Measurements from ENCODE around the gene EML1. TPM values are rescaled to one million over a fixed set of nuclear protein-coding genes. Genes with fewer than 3 reads are reported as not detected.

The EML1 gene
- polyA plus RNA-seq, 1 donor from 2014 or later, result 21.7 TPM

GRCh38 chr14:99773521-99774497 is 19.4 kb upstream of the EML1 start:
- TF ChIP-seq MXI1 (conservative IDR thresholded peaks at IDR 0.05; ENCODE audit: poor library complexity, severe bottlenecking) (no peak), SMC3 (conservative IDR thresholded peaks at IDR 0.05; ENCODE audit: poor library complexity) (no peak), RAD21 (conservative IDR thresholded peaks at IDR 0.05) (no peak), TAF1 (IDR thresholded peaks at IDR 0.05; ENCODE audit: low read depth) (no peak), CTCF (IDR thresholded peaks at IDR 0.05; ENCODE audit: poor library complexity, severe bottlenecking) (no peak), REST (IDR thresholded peaks at IDR 0.05; ENCODE audit: borderline replicate concordance) (no peak), EZH2 (IDR thresholded peaks at IDR 0.05; ENCODE audit: borderline replicate concordance, insufficient read depth, low read length, poor library complexity, severe bottlenecking) (no peak), EP300 (conservative IDR thresholded peaks at IDR 0.05; ENCODE audit: poor library complexity, severe bottlenecking) (no peak), POLR2AphosphoS5 (IDR thresholded peaks at IDR 0.05) (no peak)
- no peak overlapping the region for H3K27ac ChIP-seq (ENCODE audit: low read length)
- no peaks in the 10 kb centered on the region for H3K79me2 ChIP-seq (replicated peaks; ENCODE audit: insufficient read depth, low read length)
- H3K4me2 ChIP-seq (ENCODE audit: low read length), result no peak overlapping the region
- no peak overlapping the region for H3K9ac ChIP-seq (ENCODE audit: low read length)
- H3K27me3 ChIP-seq (ENCODE audit: insufficient read depth, low read depth, low read length), result no peaks in the 10 kb centered on the region
- H3F3A ChIP-seq (ENCODE audit: insufficient read depth, low read length, poor library complexity, severe bottlenecking), result no peaks in the 10 kb centered on the region
- H3K9me2 ChIP-seq (ENCODE audit: insufficient read depth, low read length), result no peaks in the 10 kb centered on the region
- H3K9me3 ChIP-seq (ENCODE audit: low read length), result no peaks in the 10 kb centered on the region
- peak overlapping the region; percentile 40 for H2AFZ ChIP-seq (ENCODE audit: low read depth, low read length)
- H3K36me3 ChIP-seq (ENCODE audit: insufficient read depth, low read length), result no peaks in the 10 kb centered on the region
- H3K4me3 ChIP-seq (ENCODE audit: low read length), result no peak overlapping the region
- no peaks in the 10 kb centered on the region for H4K20me1 ChIP-seq (ENCODE audit: insufficient read depth)

- no peak overlapping the region for H3K4me2 ChIP-seq (ENCODE audit: low read length)
- H3F3A ChIP-seq (ENCODE audit: insufficient read depth, low read length, poor library complexity, severe bottlenecking), result no peaks in the 10 kb centered on the region
- TF ChIP-seq TAF1 (IDR thresholded peaks at IDR 0.05; ENCODE audit: low read depth) (no peak), EP300 (conservative IDR thresholded peaks at IDR 0.05; ENCODE audit: poor library complexity, severe bottlenecking) (no peak), REST (IDR thresholded peaks at IDR 0.05; ENCODE audit: borderline replicate concordance) (no peak), MXI1 (conservative IDR thresholded peaks at IDR 0.05; ENCODE audit: poor library complexity, severe bottlenecking) (no peak)
- no peaks in the 10 kb centered on the region for H3K36me3 ChIP-seq (ENCODE audit: insufficient read depth, low read length)
- no peak overlapping the region for H2AFZ ChIP-seq (ENCODE audit: low read depth, low read length)
- no peaks in the 10 kb centered on the region for H3K79me2 ChIP-seq (replicated peaks; ENCODE audit: insufficient read depth, low read length)
- no peak overlapping the region for H3K27ac ChIP-seq (ENCODE audit: low read length)
- H3K4me3 ChIP-seq (ENCODE audit: low read length), result no peak overlapping the region
- H4K20me1 ChIP-seq (ENCODE audit: insufficient read depth), result no peaks in the 10 kb centered on the region
- no peaks in the 10 kb centered on the region for H3K9me2 ChIP-seq (ENCODE audit: insufficient read depth, low read length)
- no peaks in the 10 kb centered on the region for H3K27me3 ChIP-seq (ENCODE audit: insufficient read depth, low read depth, low read length)
- no peaks in the 10 kb centered on the region for H3K9me3 ChIP-seq (ENCODE audit: low read length)
- no peak overlapping the region for H3K9ac ChIP-seq (ENCODE audit: low read length)
These were observed 18.5 kb upstream of the EML1 start for GRCh38 chr14:99774556-99775307.

Measured in neural cell (in vitro differentiated cells).